Measurements from ENCODE around the gene PI4K2B. TPM values are rescaled to one million over a fixed set of nuclear protein-coding genes. Genes with fewer than 3 reads are reported as not detected.
A peak's percentile ranks its signal among the peaks of the same experiment; 100 is the strongest.

Gene PI4K2B
- total and polyA plus RNA-seq, 2 of the 13 experiments (the other 11 are each of a cell fraction or from before 2014, with no cell fraction given) = 6.9 to 25.8 TPM

- TF ChIP-seq TERF1 (CRISPR knock-in tag; IDR thresholded peaks at IDR 0.05) (no peak), ZNF597 (CRISPR knock-in tag; IDR thresholded peaks at IDR 0.05) (no peak), SSRP1 (CRISPR knock-in tag; IDR thresholded peaks at IDR 0.05) (no peak), FOSL2 (CRISPR knock-in tag; IDR thresholded peaks at IDR 0.05) (0 out of 2 replicates have a peak, but pooled peaks have one; percentile 11), ZFY (CRISPR knock-in tag; IDR thresholded peaks at IDR 0.05) (no peak), YEATS2 (CRISPR knock-in tag; IDR thresholded peaks at IDR 0.05; ENCODE audit: borderline replicate concordance) (no peak), THYN1 (CRISPR knock-in tag; IDR thresholded peaks at IDR 0.05; ENCODE audit: borderline replicate concordance, low read depth) (no peak), KLF6 (CRISPR knock-in tag; IDR thresholded peaks at IDR 0.05) (no peak), ZNF501 (CRISPR knock-in tag; IDR thresholded peaks at IDR 0.05) (no peak), THAP8 (CRISPR knock-in tag; IDR thresholded peaks at IDR 0.05; ENCODE audit: borderline replicate concordance) (no peak), SALL1 (CRISPR knock-in tag; IDR thresholded peaks at IDR 0.05) (peak; percentile 27; the same call in 1 of the 2 replicates), KAT7 (CRISPR knock-in tag; IDR thresholded peaks at IDR 0.05; ENCODE audit: borderline replicate concordance) (no peak), ZNF275 (CRISPR knock-in tag; IDR thresholded peaks at IDR 0.05; ENCODE audit: borderline replicate concordance) (no peak), MAFF (IDR thresholded peaks at IDR 0.05; ENCODE audit: low read depth, low read length) (0 out of 2 replicates have a peak, but pooled peaks have one; percentile 6), ZNF652 (CRISPR knock-in tag; IDR thresholded peaks at IDR 0.05; ENCODE audit: borderline replicate concordance, low read depth) (peak; percentile 83), ZNF605 (CRISPR knock-in tag; IDR thresholded peaks at IDR 0.05) (no peak)
Measured at GRCh38 chr4:25308761-25309160, 74.9 kb downstream of the PI4K2B start (continued).

All from HepG2 (cell line).